Adrenal gland (tissue), 12 donors: ENCODE measurements around the gene LMBRD2. TPM values are rescaled to one million over a fixed set of nuclear protein-coding genes. Genes with fewer than 3 reads are reported as not detected.

Experiments
- DNase-seq, 7 donors: peaks; one replicate each; pipeline ENCODE4 v3.0.0-alpha.2; 2019 to 2020
- H3K27ac ChIP-seq, 5 donors: fragments of 200-600 bp; sonication (generic) in 4 of 5; 1 replicate in 3 of 5; 2 replicates in 2 of 5; pipeline versions ENCODE4 v1.5.1 to v1.8.0; 2016 to 2020; ENCODE audit warnings: mild to moderate bottlenecking in 1 of 5
- H3K27me3 ChIP-seq: fragments of 200-600 bp; 2 replicates; pipeline ENCODE4 v1.8.0; 2021
- H3K36me3 ChIP-seq, 2 donors: fragments of 200-600 bp; replicated peaks in 1 of 2; 1 replicate in 1 of 2; 2 replicates in 1 of 2; pipeline versions ENCODE4 v1.5.1 to v1.8.0; 2018 to 2022
- H3K4me1 ChIP-seq, 2 donors: fragments of 200-600 bp; replicated peaks in 1 of 2; 1 replicate in 1 of 2; 2 replicates in 1 of 2; pipeline versions ENCODE4 v1.5.1 to v1.8.0; 2018 to 2021
- H3K4me3 ChIP-seq, 4 donors: fragments of 200-600 bp; sonication (generic) in 3 of 4; one replicate each; pipeline ENCODE4 v1.5.1; 2016 to 2018
- H3K9me3 ChIP-seq, 3 donors: fragments of 200-600 bp; sonication (generic) in 1 of 3; replicated peaks in 1 of 3; 1 replicate in 2 of 3; 2 replicates in 1 of 3; pipeline versions ENCODE4 v1.5.1 to v1.8.0; 2016 to 2021
- CTCF ChIP-seq, 6 experiments: fragments of 450-650 bp in 4 of 6; fragments of 200-600 bp in 2 of 6; sonication (generic) in 1 of 6; IDR thresholded peaks; 1 replicate in 5 of 6; 2 replicates in 1 of 6; pipeline versions ENCODE4 v1.5.1 to v1.8.0; 2016 to 2021; ENCODE audit warnings: antibody characterized with exemption in 6 of 6, mild to moderate bottlenecking in 2 of 6, moderate library complexity in 1 of 6
- POLR2A ChIP-seq, 2 donors: fragments of 450-650 bp; IDR thresholded peaks; one replicate each; pipeline ENCODE4 v1.6.1; 2017; ENCODE audit warnings: antibody characterized with exemption in 2 of 2, mild to moderate bottlenecking in 2 of 2, moderate library complexity in 1 of 2
- WGBS, 4 donors: extraction: QIAGEN DNeasy Blood & Tissue Kit in 2 of 4; methylation state at CpG; one replicate each; pipeline versions ENCODE4 v1.1.5 to v1.1.7; 2013 to 2017; 5-methylcytosine and 5-hydroxymethylcytosine counted together
- intact Hi-C, 2 donors: fragments of 100-400 bp; cut with DNase I; formaldehyde crosslinking; loops; one replicate each; pipeline versions ENCODE4 v1.14.1 to v1.15.0; 2022 to 2023
- polyA plus RNA-seq, 3 donors: library from polyadenylated mRNA; stranded (reverse); fragments of 200-250 nt in 2 of 3; fragments of 350-450 nt in 1 of 3; fragmentation: Illumina TruSeq in 1 of 3; extraction: RNeasy Lipid Tissue Mini Kit (QIAGEN cat#74804) in 1 of 3; gene quantifications; one replicate each; pipeline ENCODE4 v1.2.3, GENCODE V29; 2013 to 2014
- total RNA-seq, 9 donors: library from RNA; depleted of rRNA in 4 of 9; stranded (reverse); fragments of >200 nt in 4 of 9; fragments of 120-200 nt in 1 of 9; fragmentation: NEBNext Ultra II Directional in 1 of 9; extraction: Animal tissue kit (Norgen Biotek cat#: 25700) in 1 of 9; gene quantifications; one replicate each; pipeline versions ENCODE4 v1.1.0 to v1.2.4, GENCODE V29; 2013 to 2023
- donor health status: healthy with polysubstance abuse.
- donor health status: Bipolar disorder and iron deficiency.
- donor health status: DM: yes; HTN: yes; CAD: no.
- donor health status: DM: no; HTN: no; CAD: no.
- donor health status: DM: no; HTN: no; CAD: no.
- donor health status: DM: yes; HTN: yes; CAD: no.

The LMBRD2 gene
- total and polyA plus RNA-seq, 12 donors: 2.3 to 30.1 (median 15.1) TPM

DNA sequence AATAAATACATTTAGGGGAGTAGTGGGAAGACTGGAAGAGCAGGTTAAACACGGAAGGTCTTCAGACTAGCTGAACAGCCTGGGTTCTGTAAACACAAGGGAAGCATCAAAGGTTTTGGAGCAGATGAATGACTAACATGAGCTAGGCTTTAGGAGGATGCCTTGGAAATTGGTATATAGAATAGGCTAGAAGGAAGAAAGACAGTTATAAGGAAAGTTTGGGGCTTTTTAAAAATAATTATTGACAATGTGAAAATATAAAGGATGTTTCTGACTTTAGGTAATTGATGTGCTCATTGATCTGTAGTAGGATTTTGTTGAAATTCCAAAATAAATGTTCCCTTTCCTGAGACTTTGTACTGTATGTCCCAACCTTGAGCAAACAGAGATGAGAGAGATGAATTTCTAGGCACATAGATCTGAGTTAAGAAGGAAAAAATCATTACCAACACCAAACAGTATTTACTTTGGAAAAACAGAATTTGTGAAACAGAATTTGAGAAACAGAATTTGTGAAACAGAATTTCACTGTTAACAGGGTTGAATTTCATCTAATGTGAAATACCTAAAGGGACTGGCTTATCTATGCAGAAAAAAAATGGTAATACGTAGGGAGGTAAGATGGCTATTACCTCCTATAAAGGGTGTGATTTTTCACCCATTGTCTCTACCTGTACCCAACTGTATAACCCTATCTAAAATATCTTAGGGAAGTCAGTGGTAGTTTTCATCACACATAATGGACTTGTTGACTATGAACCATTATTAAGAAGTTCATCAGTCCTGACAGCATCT is 29.1 kb upstream of the LMBRD2 start:
- DNase-seq: no peak
- intact Hi-C loops: no loop called here
- Histone ChIP-seq H3K36me3 (peaks cover 0 to 34% of the 10 kb centered on the region in 2 donors), H3K4me3 (no peak overlapping the region), H3K9me3 (no peaks in the 10 kb centered on the region), H3K4me1 (no peaks in the 10 kb centered on the region), H3K27me3 (no peaks in the 10 kb centered on the region), H3K27ac (no peak overlapping the region)
- WGBS, 4 donors: 93 to 98% (median 97%) methylated on average over 2 of the region's 2 CpGs
- no peak for TF ChIP-seq POLR2A (IDR thresholded peaks at IDR 0.05)
- no peak for TF ChIP-seq CTCF (IDR thresholded peaks at IDR 0.05)

- WGBS, 4 donors: 88 to 95% (median 89%) methylated on average over 4 of the region's 4 CpGs
- H3K4me3 ChIP-seq: no peak overlapping the region
- H3K4me1 ChIP-seq: no peaks in the 10 kb centered on the region
- intact Hi-C loops: loop anchor here in 1 of 2 donors (5.0 to 10.0 kb wide), 2 partner anchors 215 to 517 kb away; no protein-coding TSS in a partner anchor
- no peak overlapping the region for H3K27ac ChIP-seq
- H3K27me3 ChIP-seq: no peaks in the 10 kb centered on the region
- no peak for DNase-seq
- TF ChIP-seq POLR2A (IDR thresholded peaks at IDR 0.05): no peak
- TF ChIP-seq CTCF (IDR thresholded peaks at IDR 0.05): no peak
- H3K36me3 ChIP-seq: peaks cover 0 to 34% of the 10 kb centered on the region in 2 donors
- no peaks in the 10 kb centered on the region for H3K9me3 ChIP-seq
Measured at GRCh38 chr5:36179950-36180349, 28.3 kb upstream of the LMBRD2 start.

GRCh38 chr5:36178524-36178890 is 26.8 kb upstream of the LMBRD2 start:
- TF ChIP-seq POLR2A (IDR thresholded peaks at IDR 0.05): no peak
- no peak for TF ChIP-seq CTCF (IDR thresholded peaks at IDR 0.05)
- Histone ChIP-seq H3K4me1 (peaks cover 0 to 9% of the 10 kb centered on the region in 2 donors), H3K27ac (no peak overlapping the region), H3K4me3 (no peak overlapping the region), H3K36me3 (peaks cover 0 to 40% of the 10 kb centered on the region in 2 donors), H3K9me3 (no peaks in the 10 kb centered on the region), H3K27me3 (no peaks in the 10 kb centered on the region)
- DNase-seq: no peak
- intact Hi-C loops: loop anchor here in 1 of 2 donors (5.0 to 10.0 kb wide), 2 partner anchors 216 to 519 kb away; no protein-coding TSS in a partner anchor
- WGBS, 4 donors: 85 to 92% (median 89%) methylated on average over 3 of the region's 3 CpGs

GRCh38 chr5:36177715-36178523 is 26.2 kb upstream of the LMBRD2 start:
- Histone ChIP-seq H3K36me3 (peaks cover 0 to 45% of the 10 kb centered on the region in 2 donors), H3K27me3 (no peaks in the 10 kb centered on the region), H3K4me3 (no peak overlapping the region), H3K9me3 (no peaks in the 10 kb centered on the region), H3K4me1 (peaks cover 0 to 9% of the 10 kb centered on the region in 2 donors), H3K27ac (no peak overlapping the region)
- TF ChIP-seq POLR2A (IDR thresholded peaks at IDR 0.05) (no peak), CTCF (IDR thresholded peaks at IDR 0.05) (peak; percentile 48 to 68 (median 57))
- peak in 3 of 7 donors; percentile 27 to 39 (median 37) for DNase-seq
- intact Hi-C loops: loop anchor here in 1 of 2 donors (5.0 to 10.0 kb wide), 2 partner anchors 217 to 519 kb away; no protein-coding TSS in a partner anchor
- WGBS, 4 donors: 50 to 62% (median 56%) methylated on average over 2 of the region's 2 CpGs
